K562 (cell line): ENCODE results near the gene GNA14. TPM values are rescaled to one million over a fixed set of nuclear protein-coding genes. Genes with fewer than 3 reads are reported as not detected.

Source experiments
- DACH1 ChIP-seq: fragments of 450-650 bp; IDR thresholded peaks from 2 replicates; pipeline ENCODE4 v1.6.1; 2018; ENCODE audit not compliant: partially characterized antibody
- GATAD2A ChIP-seq: fragments of 450-650 bp; IDR thresholded peaks from 2 replicates; pipeline ENCODE4 v1.6.1; 2017
- HDAC2 ChIP-seq: fragments of 450-650 bp; IDR thresholded peaks from 2 replicates; pipeline ENCODE4 v1.6.1; 2016; ENCODE audit warnings: mild to moderate bottlenecking
- HNRNPL ChIP-seq: fragments of 200-400 bp; formaldehyde crosslinking; IDR thresholded peaks from 2 replicates; pipeline ENCODE4 v1.6.1; 2017; ENCODE audit warnings: low read depth, mild to moderate bottlenecking, low read length
- RFX5 ChIP-seq: IDR thresholded peaks from 2 replicates; pipeline ENCODE4 v1.6.1; 2011; ENCODE audit warnings: low read depth, mild to moderate bottlenecking, improper control_type of control experiment, low read length
- SMAD1 ChIP-seq: fragments of 150-350 bp; IDR thresholded peaks from 2 replicates; pipeline ENCODE4 v1.6.1; 2014; ENCODE audit warnings: low read length, low read depth; ENCODE audit not compliant: partially characterized antibody
- SMARCE1 ChIP-seq: fragments of 450-650 bp; IDR thresholded peaks from 2 replicates; pipeline ENCODE4 v1.7.1; 2016; ENCODE audit warnings: mild to moderate bottlenecking
- SP2 ChIP-seq: IDR thresholded peaks from 2 replicates; pipeline ENCODE4 v1.6.1; 2011; ENCODE audit warnings: mild to moderate bottlenecking, low read depth, low read length, moderate library complexity; ENCODE audit not compliant: poor library complexity, severe bottlenecking; ENCODE audit errors: extremely low read depth
- TAF9B ChIP-seq: fragments of 450-650 bp; IDR thresholded peaks from 2 replicates; pipeline ENCODE4 v1.6.1; 2018; ENCODE audit warnings: mild to moderate bottlenecking; ENCODE audit not compliant: partially characterized antibody
- TRIM28 ChIP-seq: fragments of 450-650 bp; IDR thresholded peaks from 2 replicates; pipeline ENCODE4 v1.6.1; 2017
- ZNF133 ChIP-seq: fragments of 250-450 bp; sonication (Bioruptor Pico); IDR thresholded peaks from 2 replicates; pipeline ENCODE4 v1.4.0; 2020; ENCODE audit warnings: mild to moderate bottlenecking
- ZNF780A ChIP-seq: fragments of 250-450 bp; sonication (Bioruptor Pico); IDR thresholded peaks from 2 replicates; pipeline ENCODE4 v1.5.0; 2021; ENCODE audit warnings: mild to moderate bottlenecking
- polyA plus RNA-seq, 8 experiments: library from polyadenylated mRNA; depleted of rRNA in 4 of 8; stranded (reverse) in 5 of 8; unstranded in 3 of 8; fragments of >200 nt; fragmentation: Nextera tagmentation in 2 of 8; fragmentation: Illumina TruSeq in 1 of 8; extraction: Ambion mirVana in 2 of 8; extraction: Trizol in 1 of 8; gene quantifications; 2 replicates each; pipeline versions ENCODE4 v1.2.1 to v1.2.3, GENCODE V29; 2011 to 2014; ENCODE audit warnings: inconsistent platforms in 1 of 8, missing spikeins in 1 of 8
- total RNA-seq, 7 experiments: library from RNA; depleted of rRNA in 6 of 7; stranded (reverse); fragments of >200 nt in 6 of 7; fragmentation: Illumina TruSeq in 2 of 7; extraction: Trizol in 2 of 7; gene quantifications; 2 replicates each; pipeline versions ENCODE4 v1.2.1 to v1.2.3, GENCODE V29; 2011 to 2021; ENCODE audit warnings: low replicate concordance in 1 of 7
- TF ChIP-seq, protein P1 (sequence below): fragments of 450-650 bp; IDR thresholded peaks from 2 replicates; pipeline ENCODE4 v1.6.1; 2017; ENCODE audit warnings: antibody characterized with exemption, mild to moderate bottlenecking
- TF ChIP-seq, protein P2 (sequence below): fragments of 250-450 bp; sonication (Bioruptor Pico); IDR thresholded peaks from 2 replicates; pipeline ENCODE4 v1.4.0; 2020; ENCODE audit warnings: mild to moderate bottlenecking, moderate library complexity
- TF ChIP-seq, protein P3 (sequence below), 2 experiments: fragments of 450-650 bp in 1 of 2; sonication (generic) in 1 of 2; formaldehyde crosslinking in 1 of 2; IDR thresholded peaks in 1 of 2; conservative IDR thresholded peaks in 1 of 2; 2 replicates each; pipeline versions ENCODE4 v1.6.1 to v1.8.1; 2016 to 2023; ENCODE audit warnings: mild to moderate bottlenecking in 2 of 2, moderate library complexity in 2 of 2, inconsistent platforms in 1 of 2, missing genetic modification reagents in 1 of 2
- TF ChIP-seq, protein P4 (sequence below), 3 experiments: IDR thresholded peaks in 2 of 3; conservative IDR thresholded peaks in 1 of 3; 2 replicates each; pipeline ENCODE4 v1.5.1; 2011 to 2012; ENCODE audit warnings: low read length in 3 of 3, mild to moderate bottlenecking in 3 of 3, control low read depth in 2 of 3, improper control_type of control experiment in 1 of 3, inconsistent platforms in 1 of 3, low read depth in 1 of 3, mixed read lengths in 1 of 3, moderate library complexity in 1 of 3; ENCODE audit not compliant: insufficient read depth in 2 of 3

The GNA14 gene
- total and polyA plus RNA-seq, 9 of the 15 experiments (the other 6 are each of a cell fraction or from before 2014, with no cell fraction given) = 0.03 to 0.11 (median 0.03) TPM; not detected in 6

DNA sequence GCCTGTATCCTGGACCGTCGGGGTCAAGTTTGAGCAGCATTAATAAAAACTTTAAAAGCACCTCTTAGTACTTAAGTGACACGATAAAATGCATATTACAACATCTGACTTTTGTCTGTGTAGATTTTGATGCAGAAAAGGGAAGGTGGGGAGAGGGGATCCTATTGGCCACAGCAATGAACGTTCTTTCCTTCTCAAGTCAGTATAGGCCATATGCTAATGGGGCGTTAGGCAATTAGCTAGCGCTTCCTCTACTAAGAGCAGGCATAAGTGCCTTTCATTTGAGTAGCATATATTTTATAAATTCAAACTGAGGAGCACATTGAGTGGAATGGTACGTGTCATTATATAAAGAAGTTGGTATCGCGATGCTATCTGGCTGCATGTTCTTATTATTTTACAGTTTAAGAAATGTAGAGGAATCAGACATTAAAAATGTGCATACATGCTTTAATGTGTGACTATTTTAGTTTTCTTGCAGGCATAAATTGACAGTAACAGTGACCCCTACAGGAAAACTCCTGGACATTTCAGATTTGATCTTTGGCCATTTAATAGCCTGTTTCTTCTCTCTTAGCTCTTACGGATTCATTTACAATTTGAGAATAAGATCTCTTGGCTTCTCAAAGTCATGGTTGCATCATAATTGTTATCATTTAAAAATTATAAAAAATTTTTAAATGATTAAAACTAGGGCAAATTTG, 1.1 kb upstream of the GNA14 start (continued):
- TF ChIP-seq, protein P1, sequence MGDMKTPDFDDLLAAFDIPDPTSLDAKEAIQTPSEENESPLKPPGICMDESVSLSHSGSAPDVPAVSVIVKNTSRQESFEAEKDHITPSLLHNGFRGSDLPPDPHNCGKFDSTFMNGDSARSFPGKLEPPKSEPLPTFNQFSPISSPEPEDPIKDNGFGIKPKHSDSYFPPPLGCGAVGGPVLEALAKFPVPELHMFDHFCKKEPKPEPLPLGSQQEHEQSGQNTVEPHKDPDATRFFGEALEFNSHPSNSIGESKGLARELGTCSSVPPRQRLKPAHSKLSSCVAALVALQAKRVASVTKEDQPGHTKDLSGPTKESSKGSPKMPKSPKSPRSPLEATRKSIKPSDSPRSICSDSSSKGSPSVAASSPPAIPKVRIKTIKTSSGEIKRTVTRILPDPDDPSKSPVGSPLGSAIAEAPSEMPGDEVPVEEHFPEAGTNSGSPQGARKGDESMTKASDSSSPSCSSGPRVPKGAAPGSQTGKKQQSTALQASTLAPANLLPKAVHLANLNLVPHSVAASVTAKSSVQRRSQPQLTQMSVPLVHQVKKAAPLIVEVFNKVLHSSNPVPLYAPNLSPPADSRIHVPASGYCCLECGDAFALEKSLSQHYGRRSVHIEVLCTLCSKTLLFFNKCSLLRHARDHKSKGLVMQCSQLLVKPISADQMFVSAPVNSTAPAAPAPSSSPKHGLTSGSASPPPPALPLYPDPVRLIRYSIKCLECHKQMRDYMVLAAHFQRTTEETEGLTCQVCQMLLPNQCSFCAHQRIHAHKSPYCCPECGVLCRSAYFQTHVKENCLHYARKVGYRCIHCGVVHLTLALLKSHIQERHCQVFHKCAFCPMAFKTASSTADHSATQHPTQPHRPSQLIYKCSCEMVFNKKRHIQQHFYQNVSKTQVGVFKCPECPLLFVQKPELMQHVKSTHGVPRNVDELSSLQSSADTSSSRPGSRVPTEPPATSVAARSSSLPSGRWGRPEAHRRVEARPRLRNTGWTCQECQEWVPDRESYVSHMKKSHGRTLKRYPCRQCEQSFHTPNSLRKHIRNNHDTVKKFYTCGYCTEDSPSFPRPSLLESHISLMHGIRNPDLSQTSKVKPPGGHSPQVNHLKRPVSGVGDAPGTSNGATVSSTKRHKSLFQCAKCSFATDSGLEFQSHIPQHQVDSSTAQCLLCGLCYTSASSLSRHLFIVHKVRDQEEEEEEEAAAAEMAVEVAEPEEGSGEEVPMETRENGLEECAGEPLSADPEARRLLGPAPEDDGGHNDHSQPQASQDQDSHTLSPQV = no peak
- TF ChIP-seq RFX5 (no peak), HNRNPL (no peak), HDAC2 (no peak), ZNF133 (no peak), SP2 (no peak), TRIM28 (no peak), SMARCE1 (no peak), TAF9B (no peak), ZNF780A (CRISPR knock-in tag) (no peak), SMAD1 (no peak), GATAD2A (no peak), DACH1 (no peak)
- TF ChIP-seq, protein P2, sequence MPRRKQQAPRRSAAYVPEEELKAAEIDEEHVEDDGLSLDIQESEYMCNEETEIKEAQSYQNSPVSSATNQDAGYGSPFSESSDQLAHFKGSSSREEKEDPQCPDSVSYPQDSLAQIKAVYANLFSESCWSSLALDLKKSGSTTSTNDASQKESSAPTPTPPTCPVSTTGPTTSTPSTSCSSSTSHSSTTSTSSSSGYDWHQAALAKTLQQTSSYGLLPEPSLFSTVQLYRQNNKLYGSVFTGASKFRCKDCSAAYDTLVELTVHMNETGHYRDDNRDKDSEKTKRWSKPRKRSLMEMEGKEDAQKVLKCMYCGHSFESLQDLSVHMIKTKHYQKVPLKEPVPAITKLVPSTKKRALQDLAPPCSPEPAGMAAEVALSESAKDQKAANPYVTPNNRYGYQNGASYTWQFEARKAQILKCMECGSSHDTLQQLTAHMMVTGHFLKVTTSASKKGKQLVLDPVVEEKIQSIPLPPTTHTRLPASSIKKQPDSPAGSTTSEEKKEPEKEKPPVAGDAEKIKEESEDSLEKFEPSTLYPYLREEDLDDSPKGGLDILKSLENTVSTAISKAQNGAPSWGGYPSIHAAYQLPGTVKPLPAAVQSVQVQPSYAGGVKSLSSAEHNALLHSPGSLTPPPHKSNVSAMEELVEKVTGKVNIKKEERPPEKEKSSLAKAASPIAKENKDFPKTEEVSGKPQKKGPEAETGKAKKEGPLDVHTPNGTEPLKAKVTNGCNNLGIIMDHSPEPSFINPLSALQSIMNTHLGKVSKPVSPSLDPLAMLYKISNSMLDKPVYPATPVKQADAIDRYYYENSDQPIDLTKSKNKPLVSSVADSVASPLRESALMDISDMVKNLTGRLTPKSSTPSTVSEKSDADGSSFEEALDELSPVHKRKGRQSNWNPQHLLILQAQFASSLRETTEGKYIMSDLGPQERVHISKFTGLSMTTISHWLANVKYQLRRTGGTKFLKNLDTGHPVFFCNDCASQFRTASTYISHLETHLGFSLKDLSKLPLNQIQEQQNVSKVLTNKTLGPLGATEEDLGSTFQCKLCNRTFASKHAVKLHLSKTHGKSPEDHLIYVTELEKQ = no peak
- TF ChIP-seq, protein P3, sequence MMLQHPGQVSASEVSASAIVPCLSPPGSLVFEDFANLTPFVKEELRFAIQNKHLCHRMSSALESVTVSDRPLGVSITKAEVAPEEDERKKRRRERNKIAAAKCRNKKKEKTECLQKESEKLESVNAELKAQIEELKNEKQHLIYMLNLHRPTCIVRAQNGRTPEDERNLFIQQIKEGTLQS (IDR thresholded peaks at IDR 0.05) = peak; percentile 13; the same call in 1 of the 2 replicates
- TF ChIP-seq, protein P3 (CRISPR knock-in tag; conservative IDR thresholded peaks at IDR 0.05) = no peak
- TF ChIP-seq, protein P4, sequence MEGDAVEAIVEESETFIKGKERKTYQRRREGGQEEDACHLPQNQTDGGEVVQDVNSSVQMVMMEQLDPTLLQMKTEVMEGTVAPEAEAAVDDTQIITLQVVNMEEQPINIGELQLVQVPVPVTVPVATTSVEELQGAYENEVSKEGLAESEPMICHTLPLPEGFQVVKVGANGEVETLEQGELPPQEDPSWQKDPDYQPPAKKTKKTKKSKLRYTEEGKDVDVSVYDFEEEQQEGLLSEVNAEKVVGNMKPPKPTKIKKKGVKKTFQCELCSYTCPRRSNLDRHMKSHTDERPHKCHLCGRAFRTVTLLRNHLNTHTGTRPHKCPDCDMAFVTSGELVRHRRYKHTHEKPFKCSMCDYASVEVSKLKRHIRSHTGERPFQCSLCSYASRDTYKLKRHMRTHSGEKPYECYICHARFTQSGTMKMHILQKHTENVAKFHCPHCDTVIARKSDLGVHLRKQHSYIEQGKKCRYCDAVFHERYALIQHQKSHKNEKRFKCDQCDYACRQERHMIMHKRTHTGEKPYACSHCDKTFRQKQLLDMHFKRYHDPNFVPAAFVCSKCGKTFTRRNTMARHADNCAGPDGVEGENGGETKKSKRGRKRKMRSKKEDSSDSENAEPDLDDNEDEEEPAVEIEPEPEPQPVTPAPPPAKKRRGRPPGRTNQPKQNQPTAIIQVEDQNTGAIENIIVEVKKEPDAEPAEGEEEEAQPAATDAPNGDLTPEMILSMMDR (IDR thresholded peaks at IDR 0.05 in 2 of 3, conservative IDR thresholded peaks at IDR 0.05 in 1 of 3; ENCODE audit: insufficient read depth in 2 of 3, low read depth in 1 of 3, low read length in 3 of 3) = peak in 1 of 3 experiments; percentile 43; a peak in 2 of 6 replicates
